GM19043 (cell line): ENCODE measurements around the gene DDAH1.
"Not testable (repeated sequence)": the region's sequence is repeated elsewhere in the genome, so short reads cannot be mapped to it uniquely, and the experiment has no call there.

Experiments
- ATAC-seq: cut with Tn5 transposase; IDR thresholded peaks from one replicate; pipeline ENCODE4 v1.9.1; 2021; ENCODE audit warnings: low read depth; ENCODE audit not compliant: unreplicated experiment

Gene DDAH1

DNA sequence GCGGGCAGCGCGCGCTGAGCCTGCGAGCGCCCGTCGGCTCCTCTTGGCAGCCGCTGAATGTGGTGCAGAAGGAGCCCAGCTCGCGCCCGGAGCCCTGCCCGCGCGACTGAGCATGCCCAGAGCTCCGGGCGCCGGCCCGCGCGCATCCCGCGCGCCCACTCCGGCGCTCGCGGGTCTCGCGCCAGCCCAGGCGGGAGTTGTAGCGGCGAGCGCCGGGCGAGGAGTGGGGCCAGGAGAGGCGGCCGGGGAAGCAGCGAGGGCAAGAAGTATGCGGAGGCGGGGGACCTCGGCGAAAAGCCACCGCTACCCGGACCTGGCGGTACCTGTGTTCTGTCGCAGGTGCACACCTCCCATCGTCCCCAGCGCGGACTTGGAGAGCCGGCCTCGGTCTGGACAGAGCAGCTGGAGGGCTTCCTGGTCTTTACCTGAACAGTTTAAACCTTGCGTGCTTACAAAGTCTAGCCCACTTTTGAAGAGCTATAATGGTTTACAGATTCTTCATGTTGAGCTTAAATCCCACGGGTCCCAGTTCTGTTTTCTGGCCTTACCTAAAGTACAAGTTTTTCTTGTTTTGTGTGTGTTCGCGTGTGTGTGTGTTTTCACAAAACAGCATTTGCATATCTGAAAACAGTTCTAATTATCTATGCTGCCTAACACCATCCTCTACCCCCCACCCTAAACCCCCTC is at the start of gene DDAH1:
DDAH1 (minus strand) TSS at position 61 of the 687 bp plus-strand sequence. CDS start 114 bp downstream, outside the sequence.
- ATAC-seq = no peak

GRCh38 chr1:85513998-85514397 is 49.0 kb upstream of the DDAH1 start:
- not testable (repeated sequence) for ATAC-seq

GRCh38 chr1:85504417-85504816 is 39.5 kb upstream of the DDAH1 start:
- ATAC-seq = no peak

DNA sequence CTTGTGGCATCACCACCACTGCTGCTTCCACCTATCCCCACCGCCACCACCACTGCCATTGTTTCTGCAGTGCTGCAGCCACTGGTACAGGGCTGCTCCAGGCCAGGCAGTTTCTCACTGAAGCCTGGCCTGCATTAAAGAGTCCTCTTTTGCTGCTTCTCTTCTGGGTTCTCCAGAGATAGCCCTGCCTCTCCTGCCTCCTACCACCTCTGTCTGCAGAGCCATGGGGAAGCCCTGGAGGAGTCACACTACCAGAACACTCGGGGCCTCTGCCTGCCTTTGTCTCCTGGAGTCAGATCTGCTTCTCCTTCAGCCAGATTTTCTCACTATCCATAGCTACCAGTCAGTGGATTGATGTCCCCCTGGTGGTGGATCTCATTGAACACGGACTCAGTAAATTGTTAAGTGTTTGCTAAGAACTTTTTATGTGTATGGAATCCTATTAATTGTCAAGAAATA is 37.7 kb upstream of the DDAH1 start:
- ATAC-seq = no peak

- no peak for ATAC-seq
Measured at GRCh38 chr1:85502171-85502570, 37.2 kb upstream of the DDAH1 start.

DNA sequence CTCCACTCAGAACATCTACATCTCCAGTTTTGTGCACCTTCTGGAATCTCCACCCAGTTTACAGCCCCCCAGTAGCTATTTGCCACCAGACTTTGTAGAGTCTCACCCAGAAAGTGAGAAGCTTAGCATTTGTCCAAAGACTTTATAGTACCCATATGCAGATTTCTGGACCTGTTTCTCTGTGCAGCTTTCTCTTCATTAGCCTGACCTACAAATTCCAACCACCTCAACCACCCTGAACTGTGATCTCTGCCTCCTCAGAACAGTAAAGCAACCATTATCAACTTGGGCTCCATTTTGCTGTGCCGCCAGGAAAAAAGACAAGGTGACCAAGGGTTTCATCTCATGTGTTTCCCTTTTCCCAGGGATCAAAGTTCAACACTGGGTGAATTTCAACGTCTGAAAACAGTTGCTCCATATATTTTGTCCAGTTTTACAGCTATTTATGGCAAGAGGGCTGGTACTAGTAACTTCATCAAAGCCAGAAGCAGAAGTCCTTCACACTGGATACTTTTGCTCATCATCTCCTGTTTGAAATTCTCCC is 36.5 kb upstream of the DDAH1 start:
- no peak for ATAC-seq

GRCh38 chr1:85496941-85497582 is 32.1 kb upstream of the DDAH1 start:
- ATAC-seq = no peak

GRCh38 chr1:85495556-85495955 is 30.6 kb upstream of the DDAH1 start:
- no peak for ATAC-seq

DNA sequence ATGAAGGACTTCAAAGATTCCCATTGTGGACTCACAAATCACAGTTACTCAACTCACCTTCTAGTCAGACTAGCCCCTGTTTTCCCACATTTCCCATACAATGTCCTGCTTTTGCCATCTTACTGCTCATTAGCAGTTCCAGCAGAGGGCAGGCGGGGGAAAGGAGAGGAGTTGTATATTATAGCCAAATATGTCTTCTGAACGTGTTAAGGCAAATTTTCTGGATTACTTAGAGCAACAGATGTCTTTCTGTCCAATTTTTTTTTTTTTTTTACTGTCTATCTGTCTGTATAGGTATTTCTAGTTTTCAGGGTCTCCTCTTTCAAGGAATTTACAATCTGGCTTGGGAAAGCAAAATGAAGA is 29.9 kb upstream of the DDAH1 start:
- ATAC-seq = no peak

DNA sequence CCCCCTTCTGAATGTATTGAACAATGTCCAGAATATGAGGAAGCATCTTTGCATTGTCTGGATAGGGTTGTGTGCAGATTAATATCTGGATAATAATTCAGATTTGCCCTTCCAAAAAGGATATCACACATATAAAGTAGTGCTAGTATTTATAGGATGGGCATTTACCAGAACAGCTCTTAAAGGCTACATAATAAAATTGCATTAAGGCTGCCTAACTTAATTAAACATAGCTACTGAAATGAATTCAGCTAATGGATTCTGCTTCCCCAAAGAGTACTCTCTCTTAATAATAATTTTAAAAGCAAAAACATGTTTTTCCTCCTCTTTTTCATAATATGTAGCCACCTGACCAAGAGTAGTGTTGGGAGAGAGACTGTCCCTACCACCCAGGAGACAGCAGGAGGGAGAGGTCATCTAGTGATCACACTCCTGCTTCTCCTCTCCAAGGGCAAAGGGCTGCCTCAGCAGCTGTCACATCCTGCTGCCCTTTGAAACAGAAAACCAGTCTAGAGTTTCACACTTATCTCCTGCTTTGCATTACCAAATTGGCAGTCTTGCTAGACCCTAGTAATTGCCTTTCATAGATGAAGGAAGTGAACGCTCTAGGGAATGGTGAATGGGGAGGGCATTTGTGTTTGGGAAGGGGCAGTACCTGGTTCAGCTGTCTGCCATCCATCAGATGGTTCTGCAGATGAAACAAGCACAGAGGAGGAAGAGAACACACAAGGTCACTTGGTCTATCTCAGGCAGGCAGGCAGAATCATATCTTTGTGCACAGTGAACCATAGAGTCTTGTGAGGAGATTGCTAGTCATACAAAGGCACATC is 29.3 kb upstream of the DDAH1 start:
- no peak for ATAC-seq

GRCh38 chr1:85490270-85490985 is 25.5 kb upstream of the DDAH1 start:
- no peak for ATAC-seq

DNA sequence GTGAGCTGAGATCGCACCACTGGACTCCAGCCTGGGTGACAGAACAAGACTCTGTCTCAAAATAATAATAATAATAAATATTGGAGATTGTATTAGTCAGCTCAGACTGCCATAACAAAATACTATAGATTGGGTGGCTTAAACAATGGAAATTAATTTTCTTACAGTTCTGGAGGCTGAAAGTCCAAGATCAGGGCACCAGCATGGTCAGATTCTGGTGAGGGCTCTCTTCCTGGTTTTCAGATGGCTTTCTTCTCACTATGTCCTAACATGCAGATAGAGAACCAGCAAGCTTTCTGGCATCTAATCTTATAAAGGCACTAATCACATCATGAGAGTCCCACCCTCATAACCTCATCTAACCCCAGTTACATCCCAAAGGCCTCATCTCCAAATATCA is 23.2 kb upstream of the DDAH1 start:
- no peak for ATAC-seq

GRCh38 chr1:85485516-85485915 is 20.6 kb upstream of the DDAH1 start:
- ATAC-seq = no peak

DNA sequence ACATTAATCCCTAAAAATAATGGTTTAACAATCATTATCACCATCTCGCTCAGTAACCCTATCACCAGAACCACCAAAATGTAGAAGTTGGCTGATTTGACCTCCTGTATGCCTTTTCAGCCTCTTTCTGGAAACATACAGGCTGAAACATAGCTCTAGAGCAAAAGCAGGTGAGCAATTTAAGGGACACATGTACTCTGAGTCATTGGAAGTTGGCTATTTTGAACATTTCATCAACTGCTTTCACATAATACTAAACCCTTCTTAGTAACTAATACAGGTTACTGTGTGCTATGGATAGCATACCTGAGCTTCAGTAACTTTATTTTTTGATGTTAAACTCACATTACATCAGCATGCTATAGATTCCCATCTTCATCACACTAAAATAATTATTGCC is 19.8 kb upstream of the DDAH1 start:
- ATAC-seq = no peak

GRCh38 chr1:85484264-85484663 is 19.3 kb upstream of the DDAH1 start:
- no peak for ATAC-seq

DNA sequence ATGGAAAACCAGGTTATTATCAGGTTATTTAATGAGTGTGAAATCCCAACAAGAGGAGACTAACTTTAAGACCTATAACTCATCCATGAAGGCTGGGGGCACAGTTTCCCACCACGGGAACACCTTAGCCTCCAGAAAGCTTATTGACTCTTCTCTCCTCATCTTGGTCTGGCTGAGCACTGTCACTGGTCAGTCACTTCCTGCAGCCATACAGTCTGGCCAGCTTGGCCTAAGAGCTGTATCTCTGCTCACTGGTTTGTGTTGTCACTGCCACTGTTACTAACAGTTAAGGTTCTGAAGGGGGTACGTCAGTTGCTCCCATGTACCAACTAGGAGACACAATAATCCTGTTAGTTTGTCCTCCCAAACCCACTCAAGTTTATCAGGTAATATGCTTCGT is 16.7 kb upstream of the DDAH1 start:
- no peak for ATAC-seq

- no peak for ATAC-seq
Measured at GRCh38 chr1:85480566-85480965, 15.6 kb upstream of the DDAH1 start.

DNA sequence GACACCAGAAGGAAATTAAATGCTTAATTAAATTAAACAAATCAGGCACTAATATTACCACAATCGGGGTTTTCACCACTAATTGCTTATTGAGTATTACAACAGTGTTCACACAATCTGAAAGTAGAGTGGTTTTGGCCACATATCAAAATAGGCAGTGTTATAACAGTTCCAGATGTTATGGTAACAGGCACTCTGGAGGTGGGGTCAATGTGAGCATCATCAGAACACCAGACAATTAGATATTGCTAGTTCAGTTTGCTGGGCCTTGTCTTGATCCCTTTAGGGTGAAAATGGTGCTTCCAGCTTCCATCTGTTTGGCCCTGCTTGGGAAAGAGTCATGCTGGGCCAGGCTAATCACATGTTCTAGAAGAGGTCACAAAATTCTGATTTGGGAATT is 14.5 kb upstream of the DDAH1 start:
- ATAC-seq = no peak

- ATAC-seq = no peak
Measured at GRCh38 chr1:85478366-85478765, 13.4 kb upstream of the DDAH1 start.

GRCh38 chr1:85475055-85475454 is 10.1 kb upstream of the DDAH1 start:
- ATAC-seq = no peak

GRCh38 chr1:85473390-85473789 is 8.4 kb upstream of the DDAH1 start:
- ATAC-seq = no peak
